CD1c-positive myeloid dendritic cell (primary cell): Measurements from ENCODE around the gene PATJ.

Source experiments
- DNase-seq: peaks from one replicate; pipeline ENCODE4 v3.0.0-alpha.2; 2016; ENCODE audit errors: extremely low spot score

PATJ gene

GRCh38 chr1:62045574-62045973, 303.3 kb downstream of the PATJ start:
- no peak for DNase-seq

GRCh38 chr1:62046927-62047326, 304.6 kb downstream of the PATJ start:
- no peak for DNase-seq

GRCh38 chr1:62050165-62050564, 307.9 kb downstream of the PATJ start:
- no peak for DNase-seq

GRCh38 chr1:62052946-62053345, 310.7 kb downstream of the PATJ start:
- DNase-seq = no peak

GRCh38 chr1:62054188-62054587, 311.9 kb downstream of the PATJ start:
- DNase-seq = no peak

GRCh38 chr1:62057230-62057629, 314.9 kb downstream of the PATJ start:
- DNase-seq = no peak

GRCh38 chr1:62057641-62058290, 315.5 kb downstream of the PATJ start:
- DNase-seq = no peak

GRCh38 chr1:62058956-62059355, 316.7 kb downstream of the PATJ start:
- no peak for DNase-seq

- no peak for DNase-seq
Measured at GRCh38 chr1:62062087-62062486, 319.8 kb downstream of the PATJ start.

GRCh38 chr1:62064829-62065407, 322.6 kb downstream of the PATJ start:
- no peak for DNase-seq

- no peak for DNase-seq
Measured at GRCh38 chr1:62066713-62067112, 324.4 kb downstream of the PATJ start.

- no peak for DNase-seq
Measured at GRCh38 chr1:62068416-62068843, 326.1 kb downstream of the PATJ start.

- no peak for DNase-seq
Measured at GRCh38 chr1:62068978-62069377, 326.7 kb downstream of the PATJ start.

- no peak for DNase-seq
Measured at GRCh38 chr1:62070384-62071011, 328.2 kb downstream of the PATJ start.

GRCh38 chr1:62071695-62072094, 329.4 kb downstream of the PATJ start:
- DNase-seq = no peak

GRCh38 chr1:62076286-62076685, 334.0 kb downstream of the PATJ start:
- no peak for DNase-seq

- no peak for DNase-seq
Measured at GRCh38 chr1:62077821-62078220, 335.5 kb downstream of the PATJ start.

GRCh38 chr1:62082456-62083363, 340.4 kb downstream of the PATJ start:
- DNase-seq = peak; percentile 38

GRCh38 chr1:62084310-62084890, 342.1 kb downstream of the PATJ start:
- DNase-seq = no peak

GRCh38 chr1:62088439-62088838, 346.2 kb downstream of the PATJ start:
- no peak for DNase-seq

GRCh38 chr1:62089570-62089969, 347.3 kb downstream of the PATJ start:
- DNase-seq = no peak

GRCh38 chr1:62090016-62090415, 347.7 kb downstream of the PATJ start:
- no peak for DNase-seq
